NCI-H1436 treated with DMSO at 0.1 percent for 48 hours (cell line): ENCODE results near the gene PTPRK.

Experiments
- DNase-seq: peaks from one replicate; lab custom pipeline; 2025; lab: John Stamatoyannopoulos, UW

Gene PTPRK

DNA sequence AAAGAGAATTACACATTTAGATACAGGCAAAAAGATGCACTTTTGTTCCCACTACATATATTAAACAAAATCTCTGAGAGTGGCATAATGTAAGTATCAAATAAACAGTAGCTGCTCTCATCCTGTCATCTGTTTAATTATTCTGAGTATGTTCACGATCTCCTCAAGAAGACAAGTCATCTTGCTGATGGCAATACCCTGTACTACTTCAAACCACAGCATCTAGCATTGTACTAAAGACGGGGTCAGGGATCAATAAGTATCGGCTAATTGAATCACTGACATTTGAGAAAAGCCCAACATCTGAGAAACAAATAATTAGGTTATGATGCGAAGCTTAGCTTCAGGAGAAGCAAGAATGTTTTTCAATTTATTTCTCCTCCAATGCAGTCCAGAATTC is 175.1 kb downstream of the PTPRK start:
- DNase-seq, result no peak

DNA sequence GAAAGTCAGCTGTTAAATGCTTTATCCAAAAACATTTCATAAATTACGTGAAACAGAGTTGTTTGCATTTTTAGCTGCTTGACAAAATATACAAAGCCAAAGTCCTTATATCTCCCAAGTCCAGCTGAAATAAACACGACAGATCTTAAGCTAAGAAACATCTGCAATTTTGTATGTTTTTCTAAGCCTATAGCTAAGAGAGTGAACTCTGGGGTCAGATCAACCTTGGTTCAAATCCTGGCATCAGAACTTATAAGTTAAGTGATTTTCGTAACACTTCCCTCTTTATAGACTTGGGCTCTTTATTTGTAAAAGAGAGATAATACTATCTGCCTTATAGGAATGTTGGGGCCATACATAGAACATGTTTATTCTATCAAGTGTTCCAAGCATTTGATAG is 176.7 kb downstream of the PTPRK start:
- DNase-seq, result no peak

GRCh38 chr6:128339635-128340450 is 180.6 kb downstream of the PTPRK start:
- DNase-seq, result no peak

- no peak for DNase-seq
Measured at GRCh38 chr6:128337619-128338018, 182.8 kb downstream of the PTPRK start.

DNA sequence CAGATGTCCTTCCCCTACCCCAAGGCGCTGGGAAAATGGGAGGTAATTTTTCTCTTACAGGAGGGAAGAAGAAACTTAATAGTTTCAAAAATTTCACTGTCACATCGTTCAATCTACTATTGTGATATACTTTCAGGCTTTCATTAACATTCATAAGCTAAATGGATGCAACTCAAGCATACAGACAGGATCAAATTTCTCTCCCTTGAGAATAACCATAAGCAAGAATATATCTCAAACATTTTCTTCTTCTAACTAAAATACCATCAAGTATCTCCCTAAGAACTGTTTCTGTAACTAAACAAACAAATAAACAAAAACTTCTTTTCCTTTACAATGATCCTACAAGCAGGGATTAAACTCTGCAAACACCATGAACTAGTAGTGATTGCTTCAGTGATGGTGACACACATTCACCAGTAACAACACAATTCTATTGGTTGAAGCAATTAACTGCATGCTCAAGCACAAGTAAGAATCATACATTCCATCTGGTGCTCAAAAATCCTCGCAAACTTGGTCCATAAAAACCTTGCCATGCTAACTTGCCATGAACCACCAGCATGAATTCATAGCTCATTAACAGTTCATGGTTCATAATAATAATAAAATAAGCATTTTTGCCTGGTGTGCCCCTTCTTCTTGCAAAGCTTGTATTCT is 183.8 kb downstream of the PTPRK start:
- DNase-seq, result no peak

DNA sequence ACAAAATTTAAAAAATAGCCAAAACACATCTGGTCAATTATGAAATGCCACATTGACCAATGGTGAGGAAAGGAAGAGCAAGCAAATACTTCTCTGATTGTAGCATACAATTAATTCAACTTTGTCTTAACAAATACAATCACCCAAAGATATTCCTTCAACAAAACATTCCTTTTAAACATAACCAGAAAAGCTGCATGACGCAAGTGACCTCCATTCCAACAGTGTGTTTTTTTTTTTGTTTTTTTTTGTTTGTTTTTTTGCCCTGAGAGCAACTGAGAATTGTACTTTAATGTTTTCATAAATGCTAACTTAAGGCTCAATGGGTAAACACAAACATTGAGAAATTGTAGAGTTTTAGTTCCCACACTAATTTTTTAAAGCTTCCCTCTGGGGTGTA is 184.4 kb downstream of the PTPRK start:
- DNase-seq, result no peak

DNA sequence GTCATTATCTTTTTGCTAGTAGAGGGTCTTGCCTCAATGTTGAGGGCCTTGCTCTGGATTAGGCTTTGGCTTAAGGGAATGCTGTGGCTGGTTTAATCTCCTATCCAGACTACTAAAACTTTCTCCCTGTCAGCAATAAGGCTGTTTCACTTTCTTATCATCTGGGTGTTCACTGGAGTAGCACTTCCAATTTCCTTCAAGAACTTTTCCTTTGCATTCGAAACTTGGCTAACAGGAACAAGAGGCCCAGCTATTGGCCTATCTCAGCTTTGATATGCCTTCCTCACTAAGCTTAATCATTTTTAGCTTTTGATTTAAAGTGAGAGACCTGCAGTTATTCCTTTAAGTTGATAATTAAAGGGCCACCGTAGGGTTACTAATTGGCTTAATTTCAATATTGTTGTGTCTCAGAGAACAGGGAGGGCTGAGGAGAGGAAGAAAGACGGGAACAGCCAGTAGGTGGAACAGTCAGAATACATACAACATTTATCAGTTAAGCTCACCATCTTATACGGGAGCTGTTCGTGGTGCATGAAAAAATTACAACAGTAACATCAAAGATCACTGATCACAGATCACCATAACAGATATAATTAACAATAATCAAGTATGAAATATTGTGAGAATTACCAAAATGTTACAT is 186.7 kb downstream of the PTPRK start:
- DNase-seq, result no peak

GRCh38 chr6:128327890-128328289 is 192.5 kb downstream of the PTPRK start:
- DNase-seq, result no peak

- no peak for DNase-seq
Measured at GRCh38 chr6:128323011-128323410, 197.4 kb downstream of the PTPRK start.

DNA sequence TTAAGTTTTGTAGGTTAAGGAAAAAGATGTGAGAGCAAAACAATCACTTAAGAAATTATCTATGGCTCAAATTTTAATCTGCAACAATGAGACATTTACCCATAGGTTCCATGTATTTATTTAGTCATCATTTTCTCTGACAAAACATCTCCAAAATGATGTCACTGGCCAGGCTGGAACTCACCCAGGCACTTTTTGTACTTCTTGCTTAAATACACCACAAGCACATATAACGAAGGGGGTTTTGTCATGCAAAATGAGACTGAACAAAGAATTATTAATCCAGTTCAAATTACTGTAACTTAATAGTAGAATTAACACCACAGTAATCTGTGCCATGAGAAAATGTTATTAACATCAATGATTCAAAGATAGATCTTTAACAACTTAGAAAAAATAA is 200.5 kb downstream of the PTPRK start:
- no peak for DNase-seq

GRCh38 chr6:128319157-128319556 is 201.2 kb downstream of the PTPRK start:
- DNase-seq, result no peak

- DNase-seq, result no peak
Measured at GRCh38 chr6:128316258-128316929, 204.0 kb downstream of the PTPRK start.

DNA sequence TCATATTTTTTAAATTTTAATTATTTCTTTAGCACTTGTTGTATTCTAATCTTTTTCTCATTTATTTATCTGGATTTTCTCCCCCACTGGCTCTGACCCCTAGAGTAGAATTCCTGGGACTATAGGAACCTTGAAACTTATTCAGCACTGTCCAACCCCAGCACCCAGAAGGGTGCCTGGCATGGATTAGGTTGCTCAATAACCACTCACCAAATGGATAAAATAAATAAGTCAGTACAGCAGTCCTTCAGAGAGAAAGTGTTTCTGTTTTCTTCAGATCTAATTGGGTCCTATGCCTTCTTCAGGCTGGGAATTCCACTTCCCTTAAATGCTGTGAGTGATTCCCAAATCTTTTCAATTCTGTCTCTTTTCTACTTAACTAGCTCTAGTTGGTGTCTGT is 206.2 kb downstream of the PTPRK start:
- DNase-seq, result no peak

DNA sequence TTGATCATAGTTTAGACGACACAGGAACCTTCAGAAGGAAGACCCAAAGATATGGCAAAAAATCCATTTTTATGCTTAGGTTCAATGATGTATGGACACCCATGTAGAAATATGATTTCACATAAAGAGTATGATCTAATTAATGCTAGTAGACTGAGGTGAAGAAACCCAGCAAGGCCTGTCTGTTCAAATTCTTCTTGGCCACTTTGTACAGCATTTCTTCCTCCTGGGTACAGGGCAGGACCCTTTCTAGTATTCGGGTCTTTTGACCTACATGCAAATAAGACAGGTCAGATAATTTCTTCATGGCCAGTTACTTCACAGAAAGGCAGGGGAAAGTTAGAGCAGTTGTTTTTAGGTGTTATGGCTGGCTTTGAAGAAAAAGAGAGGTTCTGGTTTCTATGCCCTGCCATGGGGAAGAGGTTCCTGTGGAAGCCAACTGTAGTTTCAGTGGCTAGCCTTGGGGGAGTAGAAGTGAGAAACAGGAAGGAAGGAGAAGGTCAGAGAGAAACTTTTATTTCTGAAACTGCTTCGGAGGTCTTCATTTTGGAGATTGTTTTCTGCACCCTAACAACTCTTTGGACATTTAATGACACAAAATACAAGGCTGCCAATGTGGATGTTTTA is 208.3 kb downstream of the PTPRK start:
- DNase-seq, result no peak

DNA sequence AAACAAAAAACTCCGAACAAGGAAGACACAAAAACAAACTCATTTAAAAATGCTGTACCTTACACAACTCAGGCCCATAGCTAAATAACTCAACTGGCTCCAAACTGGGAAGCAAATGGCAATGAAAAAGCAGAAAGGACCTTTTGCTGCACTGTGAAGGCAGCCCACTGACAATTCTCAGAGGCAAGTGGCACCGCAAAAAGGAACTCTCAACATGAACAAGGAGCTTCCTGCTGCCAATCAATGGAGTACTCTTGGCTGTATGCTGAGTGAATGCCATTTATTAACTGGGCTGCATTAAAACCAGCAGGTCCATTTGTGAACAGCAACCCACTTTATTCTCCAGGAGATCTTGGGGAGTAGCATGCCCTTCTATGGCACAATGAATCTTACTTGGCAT is 209.9 kb downstream of the PTPRK start:
- no peak for DNase-seq

DNA sequence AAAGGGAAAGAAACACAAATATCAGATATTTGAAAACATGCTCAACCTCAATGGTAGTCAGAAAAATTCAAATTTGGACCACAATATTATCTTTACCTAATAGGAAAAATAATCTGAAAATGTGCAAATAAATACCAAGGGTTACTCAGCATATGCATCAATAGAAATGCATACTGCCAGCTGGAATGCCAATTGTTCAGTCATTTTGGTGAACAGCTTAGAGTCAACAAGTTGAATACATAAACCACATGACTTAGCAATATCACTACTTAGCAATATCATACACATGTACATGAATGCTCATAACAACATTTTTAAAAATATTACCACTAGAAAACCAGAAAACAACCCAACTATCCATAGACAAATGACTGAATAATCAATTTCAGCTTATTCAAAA is 212.7 kb downstream of the PTPRK start:
- DNase-seq, result no peak

GRCh38 chr6:128305976-128306375 is 214.4 kb downstream of the PTPRK start:
- DNase-seq, result no peak

DNA sequence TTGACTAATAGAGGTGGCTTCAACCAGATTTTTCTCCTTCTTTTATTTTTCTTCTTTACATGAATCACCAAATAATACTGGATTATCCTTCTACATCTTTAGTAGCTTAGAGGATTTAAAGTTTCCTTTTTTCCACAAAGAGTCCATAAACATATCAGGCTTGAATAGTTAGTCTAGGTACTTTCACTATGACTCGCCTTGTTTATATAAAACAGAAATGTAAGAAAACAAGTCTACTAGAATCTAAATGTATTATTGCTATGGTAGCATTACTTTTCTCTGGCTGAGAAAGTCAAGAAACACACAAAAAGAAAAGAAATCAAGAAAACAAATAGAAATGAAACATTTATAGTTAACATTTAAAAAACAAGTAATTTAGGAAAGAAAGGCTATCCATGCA is 215.2 kb downstream of the PTPRK start:
- no peak for DNase-seq

DNA sequence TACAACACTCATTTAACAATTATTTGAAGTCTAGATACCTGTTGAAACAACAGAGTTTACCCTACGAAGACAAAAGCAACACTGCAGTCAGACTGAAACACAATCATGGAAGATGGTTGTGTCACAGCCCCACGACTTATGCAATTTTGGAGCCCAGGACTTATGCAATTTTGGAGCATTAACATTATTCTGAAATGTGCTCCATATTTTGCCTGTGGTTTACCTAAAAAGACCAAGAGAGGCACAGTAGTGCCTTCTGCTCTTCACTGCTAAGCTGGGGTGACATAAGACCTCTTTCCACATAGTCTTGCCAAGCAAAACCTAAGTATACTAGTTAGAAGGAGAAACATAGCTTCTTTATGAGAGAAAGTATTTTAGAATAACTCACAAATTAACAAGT is 216.5 kb downstream of the PTPRK start:
- no peak for DNase-seq

GRCh38 chr6:128302942-128303341 is 217.5 kb downstream of the PTPRK start:
- DNase-seq, result no peak

- no peak for DNase-seq
Measured at GRCh38 chr6:128295670-128296069, 224.7 kb downstream of the PTPRK start.

DNA sequence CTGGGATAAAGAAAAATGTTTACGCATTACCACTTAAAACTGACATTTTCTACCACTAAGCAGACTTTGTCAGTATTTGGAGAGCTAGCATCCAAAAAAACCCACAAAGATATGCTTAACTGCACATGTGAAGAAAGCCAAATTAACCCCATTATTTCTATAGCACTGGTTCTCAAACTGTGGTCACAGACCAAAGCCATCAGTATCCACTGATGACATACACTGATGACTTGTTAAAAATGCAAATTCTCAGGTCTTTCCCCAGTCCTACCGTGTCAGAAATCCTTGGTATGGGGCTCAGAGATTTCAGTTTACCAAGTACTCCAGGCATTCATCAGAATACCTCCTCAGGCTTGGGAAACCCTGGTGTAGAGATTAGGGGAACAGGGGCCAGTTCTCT is 230.2 kb downstream of the PTPRK start:
- DNase-seq, result no peak
